ENCODE measurements around the gene ACSS3. TPM values are rescaled to one million over a fixed set of nuclear protein-coding genes. Genes with fewer than 3 reads are reported as not detected.

The ACSS3 gene
- total RNA-seq, 4 donors from 2014 or later = 4.9 to 10.0 (median 8.3) TPM

GRCh38 chr12:81086342-81086741 lies 8.5 kb downstream of the ACSS3 start:
- DNase-seq = no peak
- no peaks in the 10 kb centered on the region for H3K27me3 ChIP-seq
- H3K4me3 ChIP-seq = no peak overlapping the region
- TF ChIP-seq CTCF (IDR thresholded peaks at IDR 0.05) (no peak), POLR2A (IDR thresholded peaks at IDR 0.05) (no peak)
- H3K4me1 ChIP-seq = no peaks in the 10 kb centered on the region
- H3K27ac ChIP-seq = no peak overlapping the region
- no peaks in the 10 kb centered on the region for H3K36me3 ChIP-seq
- H3K9me3 ChIP-seq = no peaks in the 10 kb centered on the region

DNA sequence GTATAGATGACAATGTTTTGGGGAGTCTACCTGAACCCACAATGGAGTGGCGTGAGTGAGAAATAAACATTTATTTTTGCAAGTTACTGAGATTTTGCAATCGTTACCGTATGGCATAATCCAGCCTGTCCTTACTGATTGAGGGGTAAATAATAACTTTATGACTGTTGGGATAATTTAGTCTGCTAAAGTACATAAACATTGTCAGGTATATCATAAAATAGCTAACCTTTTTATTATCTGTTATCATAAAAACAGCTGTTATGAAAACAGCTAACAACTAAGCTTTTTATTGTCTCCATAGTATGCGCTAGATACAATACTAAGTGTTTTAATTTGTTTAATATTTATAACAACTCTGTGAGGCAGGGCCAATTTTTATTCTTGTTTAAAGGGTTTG lies 10.3 kb downstream of the ACSS3 start:
- no peak overlapping the region for H3K4me3 ChIP-seq
- no peak for DNase-seq
- H3K9me3 ChIP-seq = no peaks in the 10 kb centered on the region
- no peaks in the 10 kb centered on the region for H3K4me1 ChIP-seq
- no peak overlapping the region for H3K27ac ChIP-seq
- TF ChIP-seq POLR2A (IDR thresholded peaks at IDR 0.05) = no peak
- no peak for TF ChIP-seq CTCF (IDR thresholded peaks at IDR 0.05)
- H3K27me3 ChIP-seq = no peaks in the 10 kb centered on the region
- H3K36me3 ChIP-seq = no peaks in the 10 kb centered on the region

DNA sequence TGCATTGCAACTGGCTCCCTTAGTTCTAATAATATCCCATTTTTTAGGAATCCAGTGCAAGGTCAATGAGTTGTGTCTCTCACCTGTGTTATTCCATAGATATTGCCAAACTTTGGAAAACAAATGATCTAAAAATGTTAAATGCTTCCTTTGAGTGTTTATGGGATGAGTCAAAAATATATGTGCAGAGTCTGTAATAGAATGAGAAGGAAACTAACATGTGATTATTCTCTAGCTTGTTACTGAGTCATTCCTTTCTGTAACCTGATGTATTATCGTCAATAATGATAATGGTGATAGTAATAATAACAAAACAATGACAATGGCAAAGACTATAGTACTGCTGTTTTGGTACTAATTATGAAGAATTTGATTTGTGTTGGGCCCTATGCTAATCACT lies 11.5 kb downstream of the ACSS3 start:
- Histone ChIP-seq H3K4me3 (no peak overlapping the region), H3K9me3 (no peaks in the 10 kb centered on the region), H3K4me1 (no peaks in the 10 kb centered on the region), H3K27me3 (no peaks in the 10 kb centered on the region), H3K36me3 (no peaks in the 10 kb centered on the region), H3K27ac (no peak overlapping the region)
- TF ChIP-seq CTCF (IDR thresholded peaks at IDR 0.05) = no peak
- no peak for TF ChIP-seq POLR2A (IDR thresholded peaks at IDR 0.05)
- no peak for DNase-seq

DNA sequence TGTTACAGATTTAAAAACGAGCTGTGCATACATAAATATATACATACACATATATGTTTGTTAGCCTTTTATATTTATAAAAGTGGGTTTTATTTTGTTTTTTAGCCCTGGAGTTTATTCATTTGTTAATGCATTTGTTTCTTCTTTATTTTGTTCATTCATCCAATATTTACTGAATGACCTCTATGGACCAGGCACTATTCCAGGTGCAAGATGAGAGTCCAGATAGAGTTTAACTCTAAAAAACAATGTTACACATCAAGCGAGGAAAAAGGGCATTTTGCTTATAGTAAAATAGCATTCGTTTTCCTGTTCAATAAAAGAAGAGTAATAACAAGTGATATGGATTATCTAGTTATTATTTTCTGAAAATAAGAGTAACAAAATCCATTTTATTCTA lies 14.2 kb downstream of the ACSS3 start:
- H3K4me1 ChIP-seq = no peaks in the 10 kb centered on the region
- no peak overlapping the region for H3K4me3 ChIP-seq
- TF ChIP-seq CTCF (IDR thresholded peaks at IDR 0.05) (no peak), POLR2A (IDR thresholded peaks at IDR 0.05) (no peak)
- H3K27me3 ChIP-seq = no peaks in the 10 kb centered on the region
- DNase-seq = no peak
- H3K36me3 ChIP-seq = no peaks in the 10 kb centered on the region
- H3K9me3 ChIP-seq = no peaks in the 10 kb centered on the region
- H3K27ac ChIP-seq = no peak overlapping the region

- Histone ChIP-seq H3K4me1 (no peaks in the 10 kb centered on the region), H3K36me3 (no peaks in the 10 kb centered on the region), H3K9me3 (no peaks in the 10 kb centered on the region), H3K4me3 (no peak overlapping the region), H3K27me3 (no peaks in the 10 kb centered on the region), H3K27ac (no peak overlapping the region)
- TF ChIP-seq POLR2A (IDR thresholded peaks at IDR 0.05) (no peak), CTCF (IDR thresholded peaks at IDR 0.05) (no peak)
- no peak for DNase-seq
Observed at GRCh38 chr12:81094718-81095360, 17.0 kb downstream of the ACSS3 start.
